HFFc6 (cell line): ENCODE measurements around the gene OPN3. TPM values are rescaled to one million over a fixed set of nuclear protein-coding genes. Genes with fewer than 3 reads are reported as not detected.

Experiments used
- DNase-seq: peaks from one replicate; pipeline ENCODE4 v3.0.0-alpha.2; 2018
- H3K27ac Mint-ChIP-seq: 2 replicates; pipeline ENCODE4 v1.8.0; 2020; ENCODE audit warnings: mild to moderate bottlenecking, mixed read lengths
- H3K27me3 Mint-ChIP-seq: 2 replicates; pipeline ENCODE4 v1.8.0; 2021; ENCODE audit warnings: mild to moderate bottlenecking, moderate library complexity, mixed read lengths; ENCODE audit not compliant: insufficient read depth
- H3K36me3 Mint-ChIP-seq: 2 replicates; pipeline ENCODE4 v1.8.0; 2021; ENCODE audit warnings: low read depth, mixed read lengths
- H3K4me1 Mint-ChIP-seq: 2 replicates; pipeline ENCODE4 v1.8.0; 2020; ENCODE audit warnings: low read depth, mixed read lengths
- H3K4me3 Mint-ChIP-seq: 2 replicates; pipeline ENCODE4 v1.8.0; 2020; ENCODE audit warnings: mild to moderate bottlenecking, moderate library complexity, mixed read lengths
- H3K9me3 Mint-ChIP-seq: 2 replicates; pipeline ENCODE4 v1.8.0; 2020; ENCODE audit warnings: mild to moderate bottlenecking, mixed read lengths
- CTCF ChIP-seq: fragments of 200-600 bp; sonication (generic); IDR thresholded peaks from 2 replicates; pipeline ENCODE4 v1.5.0; 2021; ENCODE audit warnings: antibody characterized with exemption, mild to moderate bottlenecking
- total RNA-seq, 6 experiments: library from RNA; stranded (reverse); fragmentation: NEBNext Ultra II Directional; extraction: Animal tissue kit (Norgen Biotek cat#: 25700); gene quantifications; 2 replicates in 1 of 6; 3 replicates in 5 of 6; pipeline ENCODE4 v1.2.3, GENCODE V29; 2021

OPN3 gene
- total RNA-seq, 6 experiments from 2014 or later, result 7.3 to 13.1 (median 9.7) TPM

- peak overlapping the region; percentile 86 for H3K4me3 Mint-ChIP-seq
- H3K36me3 Mint-ChIP-seq, result peaks cover 18% of the 10 kb centered on the region; the same call in 1 of the 2 replicates
- peak overlapping the region; percentile 41; the same call in 1 of the 2 replicates for H3K27ac Mint-ChIP-seq
- H3K9me3 Mint-ChIP-seq, result peaks cover 4% of the 10 kb centered on the region; the same call in 1 of the 2 replicates
- TF ChIP-seq CTCF, result no peak
- peaks cover 53% of the 10 kb centered on the region for H3K4me1 Mint-ChIP-seq
- no peaks in the 10 kb centered on the region; the same call in 1 of the 2 replicates for H3K27me3 Mint-ChIP-seq
- DNase-seq, result peak; percentile 8
Observed at GRCh38 chr1:241637604-241638003, 2.6 kb downstream of the OPN3 start.

- Mint-ChIP-seq H3K27ac (peak overlapping the region; percentile 41; the same call in 1 of the 2 replicates), H3K36me3 (peaks cover 16% of the 10 kb centered on the region; the same call in 1 of the 2 replicates), H3K9me3 (0 out of 2 replicates have a peak, but pooled peaks cover 4% of the 10 kb centered on the region), H3K27me3 (no peaks in the 10 kb centered on the region; the same call in 1 of the 2 replicates), H3K4me1 (peaks cover 49% of the 10 kb centered on the region), H3K4me3 (peak overlapping the region; percentile 86)
- no peak for TF ChIP-seq CTCF
- DNase-seq, result no peak
Observed at GRCh38 chr1:241637046-241637590, 3.1 kb downstream of the OPN3 start.

GRCh38 chr1:241636291-241636690 is 3.9 kb downstream of the OPN3 start:
- no peak for TF ChIP-seq CTCF

GRCh38 chr1:241635556-241636152 is 4.5 kb downstream of the OPN3 start:
- Mint-ChIP-seq H3K4me1 (peaks cover 41% of the 10 kb centered on the region), H3K9me3 (no peaks in the 10 kb centered on the region), H3K36me3 (peaks cover 14% of the 10 kb centered on the region; the same call in 1 of the 2 replicates), H3K27me3 (no peaks in the 10 kb centered on the region; the same call in 1 of the 2 replicates), H3K27ac (no peak overlapping the region), H3K4me3 (no peak overlapping the region)
- no peak for TF ChIP-seq CTCF
- DNase-seq, result no peak

More at GRCh38 chr1:241636291-241636690, 3.9 kb downstream of the OPN3 start:
- Mint-ChIP-seq H3K27ac (no peak overlapping the region), H3K9me3 (no peaks in the 10 kb centered on the region), H3K4me1 (peaks cover 48% of the 10 kb centered on the region), H3K36me3 (peaks cover 14% of the 10 kb centered on the region; the same call in 1 of the 2 replicates), H3K4me3 (no peak overlapping the region), H3K27me3 (no peaks in the 10 kb centered on the region; the same call in 1 of the 2 replicates)
- DNase-seq, result no peak

- no peak for TF ChIP-seq CTCF
- no peak for DNase-seq
- no peak overlapping the region for H3K4me3 Mint-ChIP-seq
- peaks cover 31% of the 10 kb centered on the region for H3K4me1 Mint-ChIP-seq
- no peak overlapping the region for H3K27ac Mint-ChIP-seq
- no peaks in the 10 kb centered on the region for H3K9me3 Mint-ChIP-seq
- peaks cover 14% of the 10 kb centered on the region; the same call in 1 of the 2 replicates for H3K36me3 Mint-ChIP-seq
- no peaks in the 10 kb centered on the region; the same call in 1 of the 2 replicates for H3K27me3 Mint-ChIP-seq
Observed at GRCh38 chr1:241632987-241633386, 7.2 kb downstream of the OPN3 start.
